Urinary bladder (tissue), 4 donors: ENCODE data around the gene BEND5. TPM values are rescaled to one million over a fixed set of nuclear protein-coding genes. Genes with fewer than 3 reads are reported as not detected.

ENCODE experiments used
- DNase-seq: peaks from one replicate; pipeline ENCODE4 v3.0.0-alpha.2; 2015; ENCODE audit errors: extremely low spot score
- H3K27ac ChIP-seq: one replicate; pipeline ENCODE4 v1.5.1; 2013; ENCODE audit warnings: low read depth, mild to moderate bottlenecking, moderate library complexity
- H3K36me3 ChIP-seq: one replicate; pipeline ENCODE4 v1.6.1; 2013; ENCODE audit warnings: mild to moderate bottlenecking, moderate library complexity; ENCODE audit not compliant: insufficient read depth
- H3K4me1 ChIP-seq: one replicate; pipeline ENCODE4 v1.6.1; 2013; ENCODE audit warnings: mild to moderate bottlenecking, moderate library complexity; ENCODE audit not compliant: insufficient read depth
- H3K4me3 ChIP-seq: one replicate; pipeline ENCODE4 v1.5.1; 2013; ENCODE audit warnings: low read depth, low read length
- WGBS: extraction: QIAGEN DNeasy Blood & Tissue Kit; methylation state at CpG from one replicate; pipeline ENCODE4 v1.1.7; 2013; 5-methylcytosine and 5-hydroxymethylcytosine counted together
- polyA plus RNA-seq: library from polyadenylated mRNA; stranded (reverse); fragments of 200-250 nt; gene quantifications from one replicate; pipeline ENCODE4 v1.2.3, GENCODE V29; 2013
- total RNA-seq: library from RNA; depleted of rRNA; stranded (reverse); fragments of >200 nt; gene quantifications from one replicate; pipeline ENCODE4 v1.2.3, GENCODE V29; 2014
- donor health status: healthy with polysubstance abuse.
- donor health status: healthy.

Gene BEND5, protein sequence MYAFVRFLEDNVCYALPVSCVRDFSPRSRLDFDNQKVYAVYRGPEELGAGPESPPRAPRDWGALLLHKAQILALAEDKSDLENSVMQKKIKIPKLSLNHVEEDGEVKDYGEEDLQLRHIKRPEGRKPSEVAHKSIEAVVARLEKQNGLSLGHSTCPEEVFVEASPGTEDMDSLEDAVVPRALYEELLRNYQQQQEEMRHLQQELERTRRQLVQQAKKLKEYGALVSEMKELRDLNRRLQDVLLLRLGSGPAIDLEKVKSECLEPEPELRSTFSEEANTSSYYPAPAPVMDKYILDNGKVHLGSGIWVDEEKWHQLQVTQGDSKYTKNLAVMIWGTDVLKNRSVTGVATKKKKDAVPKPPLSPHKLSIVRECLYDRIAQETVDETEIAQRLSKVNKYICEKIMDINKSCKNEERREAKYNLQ
- 10.3 TPM for total RNA-seq
- polyA plus RNA-seq: 10.8 TPM

DNA sequence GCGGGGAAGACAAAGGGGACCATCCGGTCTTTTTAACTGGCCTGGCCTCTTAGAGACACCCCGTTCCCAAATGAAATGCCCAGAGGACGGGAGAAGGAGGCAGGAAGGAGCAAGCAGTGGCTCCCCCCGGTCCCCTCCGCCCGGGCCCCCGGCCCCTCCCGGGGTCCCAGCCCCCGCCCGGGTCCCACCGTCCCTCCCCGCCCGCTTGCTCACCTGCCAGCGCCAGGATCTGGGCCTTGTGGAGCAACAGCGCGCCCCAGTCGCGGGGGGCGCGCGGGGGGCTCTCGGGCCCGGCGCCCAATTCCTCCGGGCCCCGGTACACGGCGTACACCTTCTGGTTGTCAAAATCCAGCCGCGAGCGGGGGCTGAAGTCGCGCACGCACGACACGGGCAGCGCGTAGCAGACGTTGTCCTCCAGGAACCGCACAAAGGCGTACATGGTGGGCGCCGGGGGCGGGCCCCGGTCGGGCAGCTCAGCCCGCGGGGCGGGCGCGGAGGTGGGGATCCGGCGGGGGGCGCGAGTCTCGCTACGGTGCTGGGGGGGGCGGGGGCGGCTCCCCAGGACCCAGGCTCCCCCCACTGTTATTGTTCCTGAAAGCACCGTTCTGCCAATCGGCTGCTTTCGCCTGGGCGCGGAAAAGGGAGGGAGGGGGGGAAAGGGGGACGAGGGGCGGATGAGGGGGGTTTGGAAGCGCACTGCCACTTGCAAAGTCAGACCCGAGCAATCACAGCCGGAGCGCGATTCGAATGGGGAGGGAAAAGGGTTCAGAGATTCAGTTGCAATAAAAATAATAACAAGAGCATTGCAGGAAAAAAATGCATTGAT is at the start of gene BEND5:
BEND5 (minus strand) TSS at position 499 of the 826 bp plus-strand sequence; CDS start at position 439, 60 bp downstream.
- peaks cover 5% of the 10 kb centered on the region for H3K4me1 ChIP-seq
- peak; percentile 63 for DNase-seq
- peak within 1 kb of the TSS; percentile 15 for H3K27ac ChIP-seq
- no peaks in the 10 kb centered on the region for H3K36me3 ChIP-seq
- 1% methylated on average over 73 of the region's 73 CpGs for WGBS
- H3K4me3 ChIP-seq: peak within 1 kb of the TSS; percentile 99

- DNase-seq: no peak
- Histone ChIP-seq H3K4me1 (no peaks in the 10 kb centered on the region), H3K4me3 (no peak overlapping the region), H3K27ac (no peak overlapping the region), H3K36me3 (no peaks in the 10 kb centered on the region)
Measured at GRCh38 chr1:48823168-48823567, 46.5 kb upstream of the BEND5 start.

DNA sequence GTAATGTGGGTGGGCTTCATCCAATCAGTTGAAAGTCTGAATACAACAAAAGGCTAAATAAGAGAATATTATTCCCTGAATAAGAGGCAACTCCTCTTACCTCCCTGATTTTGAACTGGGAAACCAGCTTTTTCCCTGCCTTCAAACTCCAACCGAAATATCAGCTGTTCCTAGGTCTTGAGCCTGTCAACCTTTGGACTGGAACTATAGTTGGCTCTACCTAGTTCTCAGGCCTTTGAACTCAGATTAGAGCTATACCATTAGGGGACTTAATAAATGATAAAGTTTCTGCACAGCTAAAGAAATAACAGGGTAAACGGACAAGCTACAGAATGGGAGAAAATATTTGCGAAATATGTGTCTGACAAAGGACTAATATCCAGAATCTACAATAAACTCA is 43.8 kb upstream of the BEND5 start:
- WGBS: 91% methylated on average over 3 of the region's 3 CpGs
- no peaks in the 10 kb centered on the region for H3K36me3 ChIP-seq

GRCh38 chr1:48817505-48818114 is 40.9 kb upstream of the BEND5 start:
- no peak overlapping the region for H3K27ac ChIP-seq
- H3K4me3 ChIP-seq: no peak overlapping the region
- 64% methylated on average over 4 of the region's 4 CpGs for WGBS
- no peak for DNase-seq
- H3K4me1 ChIP-seq: no peaks in the 10 kb centered on the region
- H3K36me3 ChIP-seq: no peaks in the 10 kb centered on the region

More for the DNA sequence above, 43.8 kb upstream of the BEND5 start:
- no peak overlapping the region for H3K4me3 ChIP-seq
- H3K27ac ChIP-seq: no peak overlapping the region
- H3K4me1 ChIP-seq: no peaks in the 10 kb centered on the region
- DNase-seq: no peak

- DNase-seq: no peak
Measured at GRCh38 chr1:48810740-48811139, 34.0 kb upstream of the BEND5 start.

DNA sequence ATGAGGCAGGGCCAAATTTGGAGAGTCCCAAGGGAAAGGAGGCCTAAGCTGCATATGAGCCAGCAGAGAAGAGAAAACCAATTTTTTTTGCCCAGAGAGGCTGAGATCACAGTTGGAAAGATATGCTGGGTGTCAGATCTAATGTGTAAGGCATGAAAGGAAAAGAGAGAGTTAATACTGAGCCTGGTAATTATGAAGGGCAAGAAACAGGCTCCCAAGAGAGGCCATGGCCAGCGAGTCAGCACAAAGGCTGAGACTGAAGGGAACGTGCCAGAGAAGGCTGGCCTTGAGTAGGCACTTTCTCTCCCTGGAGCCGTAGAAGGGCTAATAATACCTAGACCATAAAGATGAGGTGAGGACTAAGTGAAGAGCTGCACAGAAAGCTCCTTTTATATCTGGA is 31.8 kb upstream of the BEND5 start:
- no peaks in the 10 kb centered on the region for H3K36me3 ChIP-seq
- 48% methylated on average over 3 of the region's 3 CpGs for WGBS
- no peaks in the 10 kb centered on the region for H3K4me1 ChIP-seq
- H3K4me3 ChIP-seq: no peak overlapping the region
- H3K27ac ChIP-seq: no peak overlapping the region
- DNase-seq: no peak

More at GRCh38 chr1:48810740-48811139, 34.0 kb upstream of the BEND5 start:
- no peaks in the 10 kb centered on the region for H3K4me1 ChIP-seq
- WGBS: 25% methylated on average over 4 of the region's 4 CpGs
- H3K4me3 ChIP-seq: no peak overlapping the region
- H3K27ac ChIP-seq: no peak overlapping the region
- no peaks in the 10 kb centered on the region for H3K36me3 ChIP-seq

DNA sequence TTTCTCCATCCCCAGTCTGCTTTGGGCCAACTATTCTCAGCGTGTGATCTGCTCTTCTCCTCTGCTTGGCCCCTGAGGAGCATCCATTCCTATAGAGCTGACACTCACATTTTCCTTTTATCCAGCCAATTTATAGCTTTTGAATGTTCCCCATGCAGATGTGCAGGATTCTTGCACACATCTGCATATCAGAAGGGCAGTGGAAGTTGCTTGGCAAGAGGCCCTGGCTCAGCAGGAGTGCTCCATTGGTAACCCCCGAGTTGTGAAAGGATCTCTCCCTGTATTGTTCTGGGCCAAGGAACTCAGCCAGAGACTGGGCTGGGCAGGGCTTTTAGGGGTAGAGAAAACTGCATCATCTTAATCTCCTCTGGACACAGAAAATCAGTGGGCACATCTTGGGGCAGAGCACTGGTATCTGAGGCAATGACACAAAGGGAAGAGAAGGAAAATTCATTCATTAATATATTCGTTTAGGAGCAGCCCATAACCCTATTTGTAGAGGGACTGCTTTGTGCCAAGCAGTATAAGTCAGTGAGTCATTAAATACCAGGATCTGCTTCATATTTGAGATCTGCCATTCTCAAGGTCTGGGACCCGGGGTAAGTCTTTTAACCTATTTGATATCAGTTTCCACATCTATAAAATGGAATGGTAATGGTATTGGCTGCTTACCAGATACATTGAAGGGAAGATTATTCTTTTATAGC is 31.0 kb upstream of the BEND5 start:
- Histone ChIP-seq H3K27ac (no peak overlapping the region), H3K4me1 (no peaks in the 10 kb centered on the region), H3K36me3 (no peaks in the 10 kb centered on the region), H3K4me3 (no peak overlapping the region)
- WGBS: 38% methylated on average over 4 of the region's 4 CpGs
- no peak for DNase-seq

GRCh38 chr1:48803474-48803873 is 26.8 kb upstream of the BEND5 start:
- Histone ChIP-seq H3K4me1 (no peaks in the 10 kb centered on the region), H3K36me3 (no peaks in the 10 kb centered on the region), H3K27ac (no peak overlapping the region), H3K4me3 (no peak overlapping the region)
- DNase-seq: no peak

GRCh38 chr1:48794816-48795215 is 18.1 kb upstream of the BEND5 start:
- WGBS: 43% methylated on average over 1 of the region's 1 CpG

DNA sequence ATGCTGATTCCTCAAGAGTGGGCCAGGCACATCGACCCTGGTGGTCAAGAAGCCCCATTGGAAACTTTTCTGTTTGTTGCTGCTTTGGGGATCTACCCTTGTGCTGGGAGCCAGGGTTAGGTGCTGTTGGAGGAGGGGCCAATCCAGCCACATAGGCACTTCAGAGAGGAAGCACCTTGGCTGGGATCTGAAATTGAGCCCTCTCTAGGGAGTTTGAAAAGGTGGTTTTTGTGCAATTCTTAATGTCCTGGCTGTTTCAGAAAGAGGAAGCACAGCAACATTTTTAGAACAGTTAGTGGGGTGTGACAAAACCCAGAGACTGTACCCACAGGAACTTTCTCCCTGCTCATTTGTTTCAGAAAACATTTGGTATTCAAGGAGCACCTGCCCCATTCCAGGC is 17.2 kb upstream of the BEND5 start:
- Histone ChIP-seq H3K27ac (no peak overlapping the region), H3K4me1 (no peaks in the 10 kb centered on the region), H3K4me3 (no peak overlapping the region), H3K36me3 (no peaks in the 10 kb centered on the region)
- 65% methylated on average over 1 of the region's 1 CpG for WGBS
- no peak for DNase-seq

More at GRCh38 chr1:48794816-48795215, 18.1 kb upstream of the BEND5 start:
- Histone ChIP-seq H3K27ac (no peak overlapping the region), H3K4me3 (no peak overlapping the region), H3K4me1 (no peaks in the 10 kb centered on the region), H3K36me3 (no peaks in the 10 kb centered on the region)
- DNase-seq: no peak

DNA sequence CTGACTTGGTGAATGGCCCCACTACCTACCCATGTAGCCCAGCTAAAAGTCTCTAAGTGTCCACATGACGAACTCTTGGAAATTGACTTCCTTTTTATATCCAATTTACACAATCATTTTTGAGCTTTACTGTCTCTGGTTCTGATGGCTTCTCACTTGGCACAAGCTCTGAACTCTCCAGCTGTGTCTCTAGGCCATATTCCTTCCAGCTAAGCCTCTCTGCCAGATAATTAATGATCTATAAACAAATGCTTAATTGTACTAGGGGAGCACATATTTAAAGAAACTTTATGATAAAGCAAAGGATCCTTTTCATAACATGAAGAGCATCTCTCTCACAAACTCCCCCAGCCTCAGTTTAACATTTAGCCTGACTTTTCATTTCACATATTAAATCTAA is 16.3 kb upstream of the BEND5 start:
- DNase-seq: no peak
- H3K4me3 ChIP-seq: no peak overlapping the region
- no peaks in the 10 kb centered on the region for H3K36me3 ChIP-seq
- H3K4me1 ChIP-seq: no peaks in the 10 kb centered on the region
- H3K27ac ChIP-seq: no peak overlapping the region
- 49% methylated on average over 1 of the region's 1 CpG for WGBS

- H3K4me1 ChIP-seq: no peaks in the 10 kb centered on the region
- no peak overlapping the region for H3K4me3 ChIP-seq
- no peak overlapping the region for H3K27ac ChIP-seq
- no peak for DNase-seq
- H3K36me3 ChIP-seq: no peaks in the 10 kb centered on the region
Measured at GRCh38 chr1:48790397-48790796, 13.7 kb upstream of the BEND5 start.

GRCh38 chr1:48789903-48790302 is 13.2 kb upstream of the BEND5 start:
- DNase-seq: no peak
- Histone ChIP-seq H3K36me3 (no peaks in the 10 kb centered on the region), H3K4me1 (no peaks in the 10 kb centered on the region), H3K27ac (no peak overlapping the region), H3K4me3 (no peak overlapping the region)
- WGBS: 43% methylated on average over 4 of the region's 4 CpGs
